GM21360 (cell line): ENCODE results near the gene C4orf50.
"Not testable (repeated sequence)": the region's sequence is repeated elsewhere in the genome, so short reads cannot be mapped to it uniquely, and the experiment has no call there.

Source experiments
- ATAC-seq: cut with Tn5 transposase; IDR thresholded peaks from one replicate; pipeline ENCODE4 v1.9.1; 2021; ENCODE audit warnings: mild to moderate bottlenecking, moderate library complexity; ENCODE audit not compliant: unreplicated experiment

Gene C4orf50

GRCh38 chr4:5995901-5996623 is 22.2 kb downstream of the C4orf50 start:
- no peak for ATAC-seq

GRCh38 chr4:5993876-5994811 is 24.1 kb downstream of the C4orf50 start:
- ATAC-seq, result no peak

GRCh38 chr4:5993346-5993745 is 24.9 kb downstream of the C4orf50 start:
- ATAC-seq, result not testable (repeated sequence)

GRCh38 chr4:5992828-5993321 is 25.4 kb downstream of the C4orf50 start:
- no peak for ATAC-seq

- ATAC-seq, result no peak
Measured at GRCh38 chr4:5992171-5992827, 25.9 kb downstream of the C4orf50 start.

- no peak for ATAC-seq
Measured at GRCh38 chr4:5991405-5991804, 26.8 kb downstream of the C4orf50 start.

GRCh38 chr4:5990446-5991160 is 27.6 kb downstream of the C4orf50 start:
- ATAC-seq, result no peak

- ATAC-seq, result no peak
Measured at GRCh38 chr4:5989236-5990225, 28.7 kb downstream of the C4orf50 start.

- no peak for ATAC-seq
Measured at GRCh38 chr4:5988086-5988845, 30.0 kb downstream of the C4orf50 start.

GRCh38 chr4:5984843-5985242 is 33.4 kb downstream of the C4orf50 start:
- no peak for ATAC-seq

GRCh38 chr4:5982156-5982973 is 35.9 kb downstream of the C4orf50 start:
- no peak for ATAC-seq

GRCh38 chr4:5980436-5981155 is 37.6 kb downstream of the C4orf50 start:
- ATAC-seq, result no peak

GRCh38 chr4:5979981-5980380 is 38.2 kb downstream of the C4orf50 start:
- ATAC-seq, result no peak

- ATAC-seq, result no peak
Measured at GRCh38 chr4:5976921-5977320, 41.3 kb downstream of the C4orf50 start.

GRCh38 chr4:5976431-5976830 is 41.8 kb downstream of the C4orf50 start:
- no peak for ATAC-seq

- no peak for ATAC-seq
Measured at GRCh38 chr4:5974321-5974720, 43.9 kb downstream of the C4orf50 start.
